Gastroesophageal sphincter (tissue), 4 donors: ENCODE results near the gene MT1M. TPM values are rescaled to one million over a fixed set of nuclear protein-coding genes. Genes with fewer than 3 reads are reported as not detected.
A peak's percentile ranks its signal among the peaks of the same experiment; 100 is the strongest.

Experiments
- ATAC-seq: fragments of 150-250 bp; one replicate; pipeline ENCODE4 v1.9.1; 2016; ENCODE audit warnings: mild to moderate bottlenecking, moderate library complexity
- H3K27ac ChIP-seq, 4 donors: fragments of 200-600 bp; sonication (generic) in 3 of 4; 1 replicate in 3 of 4; 2 replicates in 1 of 4; pipeline ENCODE4 v1.5.1; 2016 to 2019
- H3K27me3 ChIP-seq: fragments of 200-600 bp; sonication (generic); one replicate; pipeline ENCODE4 v1.5.1; 2019
- H3K36me3 ChIP-seq, 2 donors: fragments of 200-600 bp; sonication (generic); one replicate each; pipeline ENCODE4 v1.5.1; 2019; ENCODE audit warnings: control low read depth in 1 of 2
- H3K4me1 ChIP-seq, 3 donors: fragments of 200-600 bp; sonication (generic); 1 replicate in 2 of 3; 2 replicates in 1 of 3; pipeline ENCODE4 v1.5.1; 2016 to 2019; ENCODE audit warnings: control low read depth in 2 of 3
- H3K4me3 ChIP-seq, 2 donors: fragments of 200-600 bp; sonication (generic); one replicate each; pipeline ENCODE4 v1.5.1; 2019; ENCODE audit warnings: mild to moderate bottlenecking in 1 of 2, moderate library complexity in 1 of 2
- H3K9me3 ChIP-seq, 3 donors: fragments of 200-600 bp; sonication (generic); one replicate each; pipeline ENCODE4 v1.5.1; 2017 to 2019; ENCODE audit warnings: control low read depth in 2 of 3
- CTCF ChIP-seq, 4 experiments: fragments of 200-600 bp in 2 of 4; fragments of 450-650 bp in 2 of 4; sonication (generic) in 1 of 4; IDR thresholded peaks; one replicate each; pipeline ENCODE4 v1.5.1; 2017 to 2019; ENCODE audit warnings: antibody characterized with exemption in 4 of 4, mild to moderate bottlenecking in 2 of 4, moderate library complexity in 2 of 4
- EP300 ChIP-seq: sonication (generic); formaldehyde crosslinking; IDR thresholded peaks from one replicate; pipeline ENCODE4 v1.6.1; 2017; ENCODE audit warnings: antibody characterized with exemption, mild to moderate bottlenecking
- POLR2A ChIP-seq, 2 donors: fragments of 450-650 bp; IDR thresholded peaks; one replicate each; pipeline ENCODE4 v1.6.1; 2017; ENCODE audit warnings: antibody characterized with exemption in 2 of 2, mild to moderate bottlenecking in 2 of 2, moderate library complexity in 1 of 2
- POLR2AphosphoS5 ChIP-seq: sonication (generic); formaldehyde crosslinking; IDR thresholded peaks from one replicate; pipeline ENCODE4 v1.6.1; 2017; ENCODE audit warnings: antibody characterized with exemption
- WGBS, 2 donors: methylation state at CpG; one replicate each; pipeline ENCODE4 v1.1.5; 2018; ENCODE audit warnings: low coverage in 1 of 2; 5-methylcytosine and 5-hydroxymethylcytosine counted together
- total RNA-seq, 4 donors: library from RNA; depleted of rRNA; stranded (reverse); fragments of >200 nt; gene quantifications; one replicate each; pipeline ENCODE4 v1.1.0, GENCODE V29; 2016

Gene MT1M
- total RNA-seq, 4 donors from 2014 or later = 2.6 to 36.9 (median 6.9) TPM

GRCh38 chr16:56625140-56625942 is 7.1 kb upstream of the MT1M start, which contains the start of gene MT1E:
Gene MT1E, plus strand, starts transcription at chr16:56625781. Its CDS starts 71 bp downstream, at chr16:56625852.
- WGBS, 2 donors = 0 to 3% methylated on average over 2 to 7 of the region's 62 CpGs
- Histone ChIP-seq H3K9me3 (no peaks in the 10 kb centered on the region), H3K4me3 (peak within 1 kb of the TSS; percentile 46 to 68), H3K4me1 (peaks cover 0 to 39% (median 3%) of the 10 kb centered on the region in 3 donors), H3K27ac (peak within 1 kb of the TSS; percentile 58 to 95 (median 92)), H3K27me3 (no peaks in the 10 kb centered on the region), H3K36me3 (no peaks in the 10 kb centered on the region)
- ATAC-seq = peak; percentile 96
- TF ChIP-seq POLR2AphosphoS5 (peak; percentile 93), EP300 (no peak), CTCF (IDR thresholded peaks at IDR 0.05) (no peak), POLR2A (IDR thresholded peaks at IDR 0.05) (peak; percentile 86 to 90)

- WGBS, 2 donors = 32% methylated on average over 7 of the region's 16 CpGs; no CpG with 5 or more reads in 1 of the 2 donors
- H3K9me3 ChIP-seq = no peaks in the 10 kb centered on the region
- H3K4me1 ChIP-seq = peaks cover 0 to 39% (median 3%) of the 10 kb centered on the region in 3 donors
- peak overlapping the region; percentile 46 to 68 for H3K4me3 ChIP-seq
- TF ChIP-seq EP300 (no peak), CTCF (IDR thresholded peaks at IDR 0.05) (no peak), POLR2AphosphoS5 (peak; percentile 61), POLR2A (IDR thresholded peaks at IDR 0.05) (no peak)
- ATAC-seq = peak; percentile 78
- no peaks in the 10 kb centered on the region for H3K36me3 ChIP-seq
- H3K27ac ChIP-seq = peak overlapping the region; percentile 58 to 95 (median 92)
- H3K27me3 ChIP-seq = no peaks in the 10 kb centered on the region
Observed at GRCh38 chr16:56625943-56626654, 6.4 kb upstream of the MT1M start.

GRCh38 chr16:56626685-56627084 is 5.8 kb upstream of the MT1M start:
- WGBS, 2 donors = no CpG with 5 or more reads among the region's 7 CpGs
- TF ChIP-seq POLR2A (IDR thresholded peaks at IDR 0.05) (no peak), EP300 (no peak), POLR2AphosphoS5 (no peak), CTCF (IDR thresholded peaks at IDR 0.05) (no peak)
- no peaks in the 10 kb centered on the region for H3K9me3 ChIP-seq
- peaks cover 0 to 40% (median 3%) of the 10 kb centered on the region in 3 donors for H3K4me1 ChIP-seq
- no peak for ATAC-seq
- no peaks in the 10 kb centered on the region for H3K27me3 ChIP-seq
- peak overlapping the region; percentile 58 to 95 (median 92) for H3K27ac ChIP-seq
- no peaks in the 10 kb centered on the region for H3K36me3 ChIP-seq
- H3K4me3 ChIP-seq = peak overlapping the region; percentile 46 to 68

GRCh38 chr16:56628486-56629350 is 3.7 kb upstream of the MT1M start:
- H3K4me1 ChIP-seq = peaks cover 0 to 46% (median 6%) of the 10 kb centered on the region in 3 donors
- ATAC-seq = no peak
- TF ChIP-seq EP300 = no peak
- no peak for TF ChIP-seq CTCF (IDR thresholded peaks at IDR 0.05)
- TF ChIP-seq POLR2AphosphoS5 = no peak
- TF ChIP-seq POLR2A (IDR thresholded peaks at IDR 0.05) = no peak
- H3K9me3 ChIP-seq = no peaks in the 10 kb centered on the region
- 74 to 75% methylated on average over 4 of the region's 9 CpGs for WGBS, 2 donors
- H3K27me3 ChIP-seq = peaks cover 12% of the 10 kb centered on the region
- H3K27ac ChIP-seq = peak overlapping the region in 3 of 4 donors; percentile 5 to 94 (median 91)
- H3K4me3 ChIP-seq = no peak overlapping the region
- H3K36me3 ChIP-seq = no peaks in the 10 kb centered on the region
